IMR-90 (cell line): Measurements from ENCODE around the gene C1orf159. TPM values are rescaled to one million over a fixed set of nuclear protein-coding genes. Genes with fewer than 3 reads are reported as not detected.

ENCODE experiments used
- ATAC-seq: fragments of 200-7000 bp; cut with Tn5 transposase; 2 replicates; pipeline ENCODE4 v1.9.1; 2020; ENCODE audit warnings: low read depth, mild to moderate bottlenecking, moderate library complexity
- BruUV-seq: library from RNA; stranded (reverse); fragments of 400-500 nt; replicated peaks from 2 replicates; lab custom pipeline; 2021; lab: Mats Ljungman, UMichigan
- CTCF ChIA-PET: fragments of 300-600 bp; formaldehyde crosslinking; extraction: SDS; loops from one replicate; lab custom pipeline; 2021; ENCODE audit warnings: antibody characterized with exemption; lab: Yijun Ruan, JAX
- POLR2A ChIA-PET: fragments of 300-600 bp; sonication (Branson Sonifier 250); formaldehyde crosslinking; loops from one replicate; lab custom pipeline; 2022; ENCODE audit warnings: antibody characterized with exemption; ENCODE audit not compliant: unreplicated experiment; lab: Charles Lee
- DNase-seq: peaks from one replicate; pipeline ENCODE4 v3.0.0; 2013
- H2AFZ ChIP-seq: replicated peaks from 2 replicates; pipeline ENCODE3; 2013; ENCODE audit warnings: low read length, mild to moderate bottlenecking; ENCODE audit not compliant: poor library complexity
- H2AK5ac ChIP-seq: 2 replicates; pipeline ENCODE4 v1.6.1; 2013; ENCODE audit warnings: low read depth, low read length, inconsistent platforms
- H2AK9ac ChIP-seq: replicated peaks from 2 replicates; pipeline ENCODE3; 2013; ENCODE audit warnings: mild to moderate bottlenecking, low read depth, low read length, moderate library complexity; ENCODE audit not compliant: poor library complexity
- H2BK120ac ChIP-seq: 2 replicates; pipeline ENCODE4 v1.6.1; 2013; ENCODE audit warnings: low read depth, low read length, inconsistent platforms
- H2BK15ac ChIP-seq: 3 replicates; pipeline ENCODE4 v1.6.1; 2013; ENCODE audit warnings: low read depth, low read length, inconsistent platforms
- H2BK20ac ChIP-seq: 2 replicates; pipeline ENCODE4 v1.6.1; 2013; ENCODE audit warnings: low read depth, mild to moderate bottlenecking, inconsistent platforms, low read length, moderate library complexity
- H2BK5ac ChIP-seq: 2 replicates; pipeline ENCODE4 v1.6.1; 2013; ENCODE audit warnings: mild to moderate bottlenecking, low read depth, low read length, inconsistent platforms; ENCODE audit not compliant: poor library complexity, severe bottlenecking
- H3K14ac ChIP-seq: replicated peaks from 2 replicates; pipeline ENCODE4 v1.6.1; 2013; ENCODE audit warnings: low read depth, low read length, inconsistent platforms
- H3K18ac ChIP-seq: 2 replicates; pipeline ENCODE4 v1.6.1; 2013; ENCODE audit warnings: low read depth, low read length, control low read depth
- H3K23ac ChIP-seq: 2 replicates; pipeline ENCODE4 v1.6.1; 2013; ENCODE audit warnings: low read depth, low read length, inconsistent platforms
- H3K27ac ChIP-seq: 2 replicates; pipeline ENCODE4 v1.5.1; 2013; ENCODE audit warnings: mild to moderate bottlenecking, control low read depth, low read length; ENCODE audit not compliant: insufficient read depth
- H3K27me3 ChIP-seq: 2 replicates; pipeline ENCODE4 v1.6.1; 2013; ENCODE audit warnings: low read length; ENCODE audit not compliant: control insufficient read depth, insufficient read depth
- H3K36me3 ChIP-seq: 2 replicates; pipeline ENCODE4 v1.6.1; 2013; ENCODE audit warnings: low read length, mixed read lengths; ENCODE audit not compliant: control insufficient read depth, insufficient read depth
- H3K4ac ChIP-seq: 2 replicates; pipeline ENCODE4 v1.6.1; 2013; ENCODE audit warnings: low read depth, low read length, inconsistent platforms
- H3K4me1 ChIP-seq: 2 replicates; pipeline ENCODE4 v1.6.1; 2013; ENCODE audit warnings: low read length, mixed read lengths; ENCODE audit not compliant: control insufficient read depth, insufficient read depth
- H3K4me2 ChIP-seq: 2 replicates; pipeline ENCODE4 v1.6.1; 2013; ENCODE audit warnings: low read depth, mild to moderate bottlenecking, control low read depth, low read length, moderate library complexity
- H3K4me3 ChIP-seq: 2 replicates; pipeline ENCODE4 v1.5.1; 2013; ENCODE audit warnings: low read depth, mild to moderate bottlenecking, control low read depth, low read length, moderate library complexity; ENCODE audit not compliant: insufficient read depth
- H3K56ac ChIP-seq: 2 replicates; pipeline ENCODE4 v1.6.1; 2013; ENCODE audit warnings: low read length, inconsistent platforms; ENCODE audit not compliant: insufficient read depth; ENCODE audit errors: extremely low read depth
- H3K79me1 ChIP-seq, 2 experiments: 2 replicates each; pipeline ENCODE4 v1.6.1; 2013; ENCODE audit warnings: low read length in 2 of 2, inconsistent platforms in 1 of 2, low read depth in 1 of 2
- H3K9ac ChIP-seq: 2 replicates; pipeline ENCODE4 v1.6.1; 2013; ENCODE audit warnings: low read depth, low read length, control low read depth
- H3K9me1 ChIP-seq: 2 replicates; pipeline ENCODE4 v1.6.1; 2013; ENCODE audit warnings: low read length, inconsistent platforms; ENCODE audit not compliant: insufficient read depth
- H3K9me3 ChIP-seq: 2 replicates; pipeline ENCODE4 v1.6.1; 2013; ENCODE audit warnings: low read length; ENCODE audit not compliant: control insufficient read depth, insufficient read depth
- H4K20me1 ChIP-seq: 2 replicates; pipeline ENCODE4 v1.6.1; 2013; ENCODE audit warnings: low read length, inconsistent platforms; ENCODE audit not compliant: insufficient read depth
- H4K5ac ChIP-seq: 2 replicates; pipeline ENCODE4 v1.6.1; 2013; ENCODE audit warnings: mild to moderate bottlenecking, low read depth, low read length, control low read depth
- H4K8ac ChIP-seq, 2 experiments: 2 replicates each; pipeline ENCODE4 v1.6.1; 2013; ENCODE audit warnings: low read depth in 2 of 2, low read length in 2 of 2, control low read depth in 1 of 2, inconsistent platforms in 1 of 2
- H4K91ac ChIP-seq: 2 replicates; pipeline ENCODE4 v1.6.1; 2013; ENCODE audit warnings: low read depth, low read length, inconsistent platforms; ENCODE audit not compliant: insufficient read depth
- MAZ ChIP-seq: IDR thresholded peaks from 2 replicates; pipeline ENCODE4 v1.6.1; 2012; ENCODE audit warnings: low read depth, mild to moderate bottlenecking, low read length, improper control_type of control experiment, moderate library complexity, borderline replicate concordance
- whole genome bisulfite sequencing, 2 experiments: methylation state at CpG; one replicate each; pipeline versions ENCODE4 v1.1.5 to v1.1.7; 2013; ENCODE audit warnings: missing lambda C conversion rate in 2 of 2; ENCODE audit not compliant: insufficient read length in 1 of 2; ENCODE audit errors: extremely low coverage in 2 of 2; 5-methylcytosine and 5-hydroxymethylcytosine counted together
- dilution Hi-C: fragments of 300-500 bp; cut with HindIII; formaldehyde crosslinking; loops from one replicate; pipeline ENCODE4 v1.14.3; 2018; ENCODE audit warnings: low sequenced_read_pairs; ENCODE audit not compliant: unreplicated experiment
- in situ Hi-C: fragments of 300-500 bp; cut with MboI; formaldehyde crosslinking; loops from 3 replicates; pipeline ENCODE4 v1.14.3; 2019; ENCODE audit warnings: low sequenced_read_pairs, inconsistent platforms, mixed read lengths
- intact Hi-C: fragments of 100-400 bp; cut with micrococcal nuclease; formaldehyde crosslinking; loops from 2 replicates; pipeline ENCODE4 v1.10.0; 2022
- polyA plus RNA-seq, 3 experiments: library from polyadenylated mRNA; depleted of rRNA; stranded (reverse); fragments of >200 nt; gene quantifications; 2 replicates each; pipeline ENCODE4 v1.2.3, GENCODE V29; 2012; ENCODE audit warnings: low replicate concordance in 1 of 3
- total RNA-seq: library from RNA; depleted of rRNA; stranded (reverse); fragments of >200 nt; gene quantifications from 2 replicates; pipeline ENCODE4 v1.2.3, GENCODE V29; 2012

The C1orf159 gene
- total and polyA plus RNA-seq, 2 of the 4 experiments (the other 2 are of a cell fraction), result 2.9 to 12.6 TPM

DNA sequence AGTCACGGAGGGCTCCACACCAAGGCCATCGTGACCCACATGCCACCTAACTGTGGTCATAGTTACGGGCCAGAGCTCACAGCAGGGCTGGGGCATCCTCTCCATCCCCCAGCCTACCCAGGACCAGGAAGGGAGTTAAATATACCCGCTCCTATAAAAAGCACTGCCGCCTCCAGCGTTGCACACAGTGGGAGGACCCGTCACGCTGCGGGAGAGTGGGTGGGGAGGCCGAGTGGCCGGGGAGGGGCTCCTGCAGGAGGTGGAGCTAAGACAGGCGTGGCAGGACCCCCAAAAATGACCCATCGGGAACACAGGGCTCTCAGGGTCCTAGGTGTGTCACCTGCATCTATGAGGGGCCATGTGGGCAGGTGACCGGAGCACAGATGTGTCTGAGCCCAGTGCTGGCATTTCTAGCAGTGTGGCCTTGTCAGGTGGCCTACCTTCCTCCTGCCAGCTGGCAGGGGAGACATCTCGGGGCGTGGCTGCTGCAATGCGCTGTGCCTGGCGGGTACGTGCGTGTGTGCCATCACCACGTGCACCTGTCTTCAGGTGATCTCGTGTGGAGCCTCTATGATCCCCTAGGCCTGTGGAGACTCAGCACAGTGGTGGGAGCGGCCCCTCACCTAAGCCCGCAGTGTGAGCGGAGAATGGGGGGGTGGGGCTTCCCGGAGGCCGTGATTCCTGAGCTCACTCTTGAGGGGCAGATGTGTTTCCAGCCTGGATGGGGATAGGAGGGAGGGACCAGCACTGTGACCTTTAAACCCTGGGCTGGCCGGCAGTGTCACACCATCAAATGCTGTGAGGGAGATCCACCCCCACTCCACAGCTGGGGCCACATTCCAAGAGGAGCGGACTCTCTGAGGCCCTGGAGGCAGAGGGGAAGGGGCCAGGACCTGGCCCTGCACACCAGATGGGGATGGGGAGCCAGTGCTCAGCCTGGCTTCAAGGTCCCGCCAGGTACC, 78.2 kb downstream of the C1orf159 start:
- Histone ChIP-seq H3K4ac (no peak overlapping the region), H3K18ac (no peak overlapping the region), H3K56ac (no peak overlapping the region), H3K9me3 (no peaks in the 10 kb centered on the region), H3K4me1 (peaks cover 8% of the 10 kb centered on the region), H3K27me3 (no peaks in the 10 kb centered on the region), H3K9ac (no peak overlapping the region), H4K20me1 (peaks cover 61% of the 10 kb centered on the region), H3K27ac (no peak overlapping the region), H3K79me1 (peaks cover 11 to 34% of the 10 kb centered on the region in 2 experiments), H3K9me1 (0 out of 2 replicates have a peak, but pooled peaks cover 5% of the 10 kb centered on the region), H2BK15ac (no peak overlapping the region), H2BK20ac (no peak overlapping the region), H4K8ac (no peak overlapping the region), H3K36me3 (peaks cover 19% of the 10 kb centered on the region; the same call in 1 of the 2 replicates), H3K14ac (no peak overlapping the region), H4K5ac (no peak overlapping the region), H2AK5ac (no peak overlapping the region), H2BK5ac (no peak overlapping the region), H3K23ac (no peak overlapping the region), H2BK120ac (no peak overlapping the region), H4K91ac (no peak overlapping the region), H3K4me2 (no peak overlapping the region), H2AFZ (no peak overlapping the region), H2AK9ac (peak overlapping the region; percentile 42), H3K4me3 (no peak overlapping the region)
- no TSS peak for BruUV-seq
- WGBS, 2 experiments, result 90% methylated on average over 12 of the region's 30 CpGs; no CpG with 5 or more reads in 1 of the 2 experiments
- in situ Hi-C loops (no loop called here), intact Hi-C loops (no loop called here), dilution Hi-C loops (no loop called here)
- ChIA-PET CTCF (no interaction called here), POLR2A (no interaction called here)
- DNase-seq (no peak), ATAC-seq (no peak)
- TF ChIP-seq MAZ, result no peak
